Heart left ventricle (tissue), 16 donors: ENCODE results near the gene SLC22A15. TPM values are rescaled to one million over a fixed set of nuclear protein-coding genes. Genes with fewer than 3 reads are reported as not detected.

Experiments
- ATAC-seq, 4 donors: fragments of 200-7000 bp; cut with Tn5 transposase; one replicate each; pipeline ENCODE4 v1.9.1; 2020 to 2022; ENCODE audit warnings: moderate library complexity in 4 of 4, mild to moderate bottlenecking in 3 of 4, moderate number of reproducible peaks in 1 of 4
- DNase-seq, 5 donors: peaks; one replicate each; pipeline ENCODE4 v3.0.0-alpha.2; 2020
- H3K27ac ChIP-seq, 12 donors: fragments of 200-600 bp; sonication (generic) in 4 of 12; one replicate each; pipeline versions ENCODE4 v1.5.0 to v1.8.0; 2016 to 2022; ENCODE audit warnings: mild to moderate bottlenecking in 2 of 12
- H3K27me3 ChIP-seq, 9 donors: fragments of 200-600 bp; sonication (generic) in 2 of 9; one replicate each; pipeline versions ENCODE4 v1.5.1 to v1.8.0; 2016 to 2022; ENCODE audit warnings: mild to moderate bottlenecking in 3 of 9
- H3K36me3 ChIP-seq, 9 donors: fragments of 200-600 bp; sonication (generic) in 2 of 9; one replicate each; pipeline versions ENCODE4 v1.5.0 to v1.8.0; 2018 to 2022; ENCODE audit warnings: mild to moderate bottlenecking in 2 of 9
- H3K4me1 ChIP-seq, 12 donors: fragments of 200-600 bp; sonication (generic) in 4 of 12; one replicate each; pipeline versions ENCODE4 v1.5.0 to v1.8.0; 2016 to 2022; ENCODE audit warnings: mild to moderate bottlenecking in 3 of 12
- H3K4me3 ChIP-seq, 12 donors: fragments of 200-600 bp; sonication (generic) in 4 of 12; one replicate each; pipeline versions ENCODE4 v1.5.0 to v1.8.0; 2017 to 2022; ENCODE audit warnings: mild to moderate bottlenecking in 9 of 12, moderate library complexity in 4 of 12
- H3K9me3 ChIP-seq, 12 donors: fragments of 200-600 bp; sonication (generic) in 4 of 12; one replicate each; pipeline versions ENCODE4 v1.5.0 to v1.8.0; 2016 to 2022; ENCODE audit warnings: mild to moderate bottlenecking in 1 of 12
- POLR2A ChIP-seq, 2 donors: fragments of 450-650 bp; IDR thresholded peaks; one replicate each; pipeline ENCODE4 v1.6.1; 2017; ENCODE audit warnings: antibody characterized with exemption in 2 of 2, mild to moderate bottlenecking in 2 of 2, moderate library complexity in 2 of 2
- WGBS, 4 donors: extraction: QIAGEN DNeasy Blood & Tissue Kit in 2 of 4; methylation state at CpG; one replicate each; pipeline versions ENCODE4 v1.1.5 to v1.1.7; 2013 to 2018; 5-methylcytosine and 5-hydroxymethylcytosine counted together
- intact Hi-C, 10 donors: fragments of 100-400 bp; cut with DNase I; formaldehyde crosslinking; loops; one replicate each; pipeline versions ENCODE4 v1.11.1 to v1.14.2; 2022
- polyA plus RNA-seq, 2 donors: library from polyadenylated mRNA; stranded (reverse); fragments of 200-250 nt; gene quantifications; one replicate each; pipeline ENCODE4 v1.2.3, GENCODE V29; 2013
- total RNA-seq, 9 donors: library from RNA; depleted of rRNA in 2 of 9; stranded (reverse); fragments of >200 nt in 2 of 9; fragmentation: NEBNext Ultra II Directional in 3 of 9; extraction: Animal tissue kit (Norgen Biotek cat#: 25700) in 3 of 9; gene quantifications; one replicate each; pipeline versions ENCODE4 v1.1.0 to v1.2.4, GENCODE V29; 2016 to 2023
- TF ChIP-seq, protein P1 (sequence below), 12 donors: fragments of 200-600 bp; sonication (generic) in 4 of 12; IDR thresholded peaks; one replicate each; pipeline versions ENCODE4 v1.5.0 to v1.8.0; 2018 to 2022; ENCODE audit warnings: antibody characterized with exemption in 12 of 12, mild to moderate bottlenecking in 5 of 12
- donor health status: ischemic (EF 13 %, LVEDD 7.1; RV severe dilation, severe dysfunction).
- donor health status: healthy with polysubstance abuse.
- donor health status: DM: no; HTN: yes; CAD: no.
- donor health status: DM: no; HTN: no; CAD: no.
- donor health status: ischemic (EF 25% LVEDD 6.9; RV normal size, moderate dysfunction).
- donor health status: ischemic (EF 25% LVEDD 5.7; RV mildly dilated, moderate dysfunction).
- donor health status: healthy.
- donor health status: DM: yes; HTN: yes; CAD: no.
- donor health status: ischemic (EF 35%, LVEDD 5.7; RV mildly dilated, moderate dysfunction).
- donor health status: nonischemic (EF 11% LVEDD 7.7; RV severe dilation, severe dysfunction).
- donor health status: DM: yes; HTN: yes; CAD: no.
- donor health status: PGD.
- donor health status: ischemic (EF 29% LVEDD 5.4; RV normal size, mild dysfunction).
- donor health status: nonischemic (EF 23%, LVEDD 6.1; RV moderate dilation, normal function).

Gene SLC22A15
- total and polyA plus RNA-seq, 11 donors, result 2.7 to 9.4 (median 7.9) TPM

DNA sequence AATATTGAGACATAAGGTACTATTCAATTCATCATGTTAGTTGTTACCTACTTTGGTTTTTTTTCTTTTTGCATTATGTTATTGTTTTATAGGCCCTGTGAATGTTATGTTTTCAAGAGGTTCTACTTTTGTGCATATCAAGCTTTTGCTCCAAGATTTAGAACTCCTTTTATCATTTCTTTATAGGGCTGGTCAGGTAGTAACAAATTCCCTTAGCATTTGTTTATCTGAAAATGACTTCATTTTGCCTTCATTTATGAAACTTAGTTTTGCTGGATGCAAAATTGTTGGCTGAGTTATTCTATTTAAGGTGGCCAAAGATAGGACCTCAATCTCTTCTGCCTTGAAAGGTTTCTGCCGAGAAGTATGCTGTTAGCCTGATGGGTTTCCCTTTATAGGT is 113.6 kb downstream of the SLC22A15 start:
- Histone ChIP-seq H3K27ac (no peak overlapping the region), H3K9me3 (peaks cover 0 to 37% (median 13%) of the 10 kb centered on the region in 12 donors), H3K36me3 (peaks cover 0 to 7% (median 0%) of the 10 kb centered on the region in 9 donors), H3K4me1 (no peaks in the 10 kb centered on the region), H3K27me3 (no peaks in the 10 kb centered on the region), H3K4me3 (no peak overlapping the region)
- TF ChIP-seq, protein P1, sequence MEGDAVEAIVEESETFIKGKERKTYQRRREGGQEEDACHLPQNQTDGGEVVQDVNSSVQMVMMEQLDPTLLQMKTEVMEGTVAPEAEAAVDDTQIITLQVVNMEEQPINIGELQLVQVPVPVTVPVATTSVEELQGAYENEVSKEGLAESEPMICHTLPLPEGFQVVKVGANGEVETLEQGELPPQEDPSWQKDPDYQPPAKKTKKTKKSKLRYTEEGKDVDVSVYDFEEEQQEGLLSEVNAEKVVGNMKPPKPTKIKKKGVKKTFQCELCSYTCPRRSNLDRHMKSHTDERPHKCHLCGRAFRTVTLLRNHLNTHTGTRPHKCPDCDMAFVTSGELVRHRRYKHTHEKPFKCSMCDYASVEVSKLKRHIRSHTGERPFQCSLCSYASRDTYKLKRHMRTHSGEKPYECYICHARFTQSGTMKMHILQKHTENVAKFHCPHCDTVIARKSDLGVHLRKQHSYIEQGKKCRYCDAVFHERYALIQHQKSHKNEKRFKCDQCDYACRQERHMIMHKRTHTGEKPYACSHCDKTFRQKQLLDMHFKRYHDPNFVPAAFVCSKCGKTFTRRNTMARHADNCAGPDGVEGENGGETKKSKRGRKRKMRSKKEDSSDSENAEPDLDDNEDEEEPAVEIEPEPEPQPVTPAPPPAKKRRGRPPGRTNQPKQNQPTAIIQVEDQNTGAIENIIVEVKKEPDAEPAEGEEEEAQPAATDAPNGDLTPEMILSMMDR (IDR thresholded peaks at IDR 0.05), result no peak
- no peak for TF ChIP-seq POLR2A (IDR thresholded peaks at IDR 0.05)
- 80 to 86% (median 83%) methylated on average over 1 of the region's 1 CpG for WGBS, 4 donors
- ATAC-seq (no peak), DNase-seq (no peak)
- intact Hi-C loops, result no loop called here

DNA sequence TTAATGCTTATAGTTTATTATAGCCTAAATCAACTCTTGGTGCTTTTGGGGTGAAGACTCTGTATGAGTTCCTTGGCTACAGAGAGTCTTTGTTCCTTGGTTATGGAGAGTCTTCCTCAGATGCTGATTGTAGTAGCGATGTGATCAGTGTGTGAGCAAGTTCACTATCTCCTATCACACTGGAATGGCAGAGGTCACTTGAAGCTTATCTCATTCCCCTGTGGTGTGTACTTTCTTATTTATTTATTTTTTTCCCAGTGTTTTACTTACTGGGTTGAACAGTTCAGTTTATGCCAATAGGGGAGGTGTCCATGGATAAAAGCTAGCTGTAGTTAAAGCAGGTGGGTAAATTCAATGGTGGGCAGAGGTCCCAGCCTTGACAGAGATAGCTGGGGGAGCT is 114.8 kb downstream of the SLC22A15 start:
- DNase-seq (no peak), ATAC-seq (no peak)
- Histone ChIP-seq H3K36me3 (peaks cover 0 to 7% (median 0%) of the 10 kb centered on the region in 9 donors), H3K27ac (no peak overlapping the region), H3K4me1 (no peaks in the 10 kb centered on the region), H3K9me3 (peaks cover 0 to 49% (median 17%) of the 10 kb centered on the region in 12 donors), H3K4me3 (no peak overlapping the region), H3K27me3 (no peaks in the 10 kb centered on the region)
- intact Hi-C loops, result no loop called here
- TF ChIP-seq POLR2A (IDR thresholded peaks at IDR 0.05), result no peak
- TF ChIP-seq, protein P1 (IDR thresholded peaks at IDR 0.05), result no peak
- WGBS, 4 donors, result 67 to 81% (median 75%) methylated on average over 1 of the region's 1 CpG

DNA sequence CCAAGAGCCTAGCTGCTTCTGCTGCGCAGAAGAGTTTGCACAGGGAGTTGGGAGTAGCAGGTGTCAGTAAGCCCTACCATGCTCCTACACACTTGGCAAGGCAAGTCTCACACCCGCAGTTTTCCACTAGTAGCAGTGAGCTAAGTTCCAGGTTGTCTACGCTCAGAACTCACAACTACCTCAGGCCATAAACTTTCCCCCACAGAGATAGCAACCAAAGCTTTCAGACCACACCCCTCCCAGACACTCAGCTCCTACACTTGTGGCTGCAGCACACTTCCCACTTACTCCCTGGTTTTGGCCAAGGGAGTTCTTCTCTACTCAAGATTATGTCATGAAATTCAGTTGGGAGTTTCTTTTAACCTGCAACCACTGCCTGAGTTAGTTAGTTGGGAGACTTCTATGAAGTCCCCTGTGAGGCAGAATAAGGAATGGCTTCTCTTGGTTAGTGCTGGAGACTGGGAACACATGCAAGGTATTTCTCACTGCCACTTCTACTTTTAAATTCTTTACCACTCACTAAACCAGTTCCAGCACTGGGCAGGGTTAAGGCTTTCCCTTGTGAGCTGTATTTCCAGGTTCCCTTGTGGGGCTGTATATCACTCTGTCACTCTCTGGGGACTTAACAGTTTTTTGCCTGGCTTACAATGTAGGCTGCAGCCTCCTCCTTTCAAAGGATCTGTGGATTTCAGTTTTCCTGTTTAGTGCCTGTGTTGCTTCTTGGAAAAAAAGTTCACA is 116.6 kb downstream of the SLC22A15 start:
- no peak overlapping the region for H3K27ac ChIP-seq
- H3K9me3 ChIP-seq, result peaks cover 0 to 53% (median 17%) of the 10 kb centered on the region in 12 donors
- H3K4me3 ChIP-seq, result no peak overlapping the region
- peaks cover 0 to 7% (median 0%) of the 10 kb centered on the region in 9 donors for H3K36me3 ChIP-seq
- H3K4me1 ChIP-seq, result peaks cover 0 to 5% (median 0%) of the 10 kb centered on the region in 12 donors
- H3K27me3 ChIP-seq, result no peaks in the 10 kb centered on the region
- TF ChIP-seq, protein P1 (IDR thresholded peaks at IDR 0.05), result no peak
- TF ChIP-seq POLR2A (IDR thresholded peaks at IDR 0.05), result no peak
- intact Hi-C loops, result no loop called here
- 54 to 63% (median 58%) methylated on average over 3 of the region's 3 CpGs for WGBS, 4 donors
- no peak for DNase-seq
- ATAC-seq, result no peak

DNA sequence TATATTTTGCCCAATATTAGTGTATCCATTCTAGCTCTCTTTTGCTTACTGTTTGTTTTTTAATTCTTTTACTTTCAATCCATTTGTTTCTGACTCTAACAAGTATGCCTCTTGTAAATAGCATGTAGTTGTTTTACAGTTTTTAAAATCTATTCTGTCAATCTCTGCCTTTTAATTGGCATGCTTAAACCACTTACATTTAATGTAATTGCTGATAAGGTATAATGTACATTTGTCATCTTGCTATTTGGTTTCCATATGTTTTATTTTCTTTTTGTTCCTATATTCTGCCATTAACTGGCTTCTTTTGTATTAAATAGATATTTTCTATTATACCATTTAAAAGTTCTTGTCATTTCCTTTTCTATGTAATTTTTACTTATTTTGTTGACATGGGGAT is 118.7 kb downstream of the SLC22A15 start:
- Histone ChIP-seq H3K27ac (no peak overlapping the region), H3K9me3 (peaks cover 0 to 38% (median 9%) of the 10 kb centered on the region in 12 donors), H3K4me1 (peaks cover 0 to 5% (median 0%) of the 10 kb centered on the region in 12 donors), H3K4me3 (no peak overlapping the region), H3K36me3 (no peaks in the 10 kb centered on the region), H3K27me3 (no peaks in the 10 kb centered on the region)
- TF ChIP-seq, protein P1 (IDR thresholded peaks at IDR 0.05), result no peak
- TF ChIP-seq POLR2A (IDR thresholded peaks at IDR 0.05), result no peak
- DNase-seq (no peak), ATAC-seq (no peak)
- intact Hi-C loops, result no loop called here
